BE2C (cell line): Measurements from ENCODE around the gene FRS3.

Source experiments
- DNase-seq: peaks from one replicate; pipeline ENCODE4 v3.0.0-alpha.2; 2020
- H3K27me3 ChIP-seq: fragments of 250-450 bp; sonication (Bioruptor Pico); 2 replicates; pipeline ENCODE4 v1.5.1; 2020; ENCODE audit warnings: mild to moderate bottlenecking
- H3K36me3 ChIP-seq: fragments of 250-450 bp; sonication (Bioruptor Pico); 2 replicates; pipeline ENCODE4 v1.5.1; 2020; ENCODE audit warnings: mild to moderate bottlenecking
- H3K4me1 ChIP-seq: fragments of 250-450 bp; sonication (Bioruptor Pico); 2 replicates; pipeline ENCODE4 v1.5.1; 2020
- H3K4me3 ChIP-seq: 2 replicates; pipeline ENCODE4 v1.5.1; 2011; ENCODE audit warnings: low read depth, low read length
- H3K9me3 ChIP-seq: fragments of 250-450 bp; sonication (Bioruptor Pico); 2 replicates; pipeline ENCODE4 v1.5.1; 2020
- CTCF ChIP-seq: IDR thresholded peaks from 2 replicates; pipeline ENCODE4 v1.5.1; 2012; ENCODE audit warnings: mild to moderate bottlenecking, low read depth, low read length

Gene FRS3

GRCh38 chr6:41732591-41733359 is 46.9 kb downstream of the FRS3 start:
- H3K4me1 ChIP-seq, result peaks cover 21% of the 10 kb centered on the region
- no peaks in the 10 kb centered on the region for H3K9me3 ChIP-seq
- H3K27me3 ChIP-seq, result no peaks in the 10 kb centered on the region
- H3K4me3 ChIP-seq, result peak overlapping the region; percentile 70
- peak; percentile 29 for DNase-seq
- TF ChIP-seq CTCF, result no peak
- H3K36me3 ChIP-seq, result no peaks in the 10 kb centered on the region

- no peaks in the 10 kb centered on the region for H3K36me3 ChIP-seq
- peaks cover 21% of the 10 kb centered on the region for H3K4me1 ChIP-seq
- no peak overlapping the region for H3K4me3 ChIP-seq
- DNase-seq, result no peak
- H3K27me3 ChIP-seq, result no peaks in the 10 kb centered on the region
- no peak for TF ChIP-seq CTCF
- no peaks in the 10 kb centered on the region for H3K9me3 ChIP-seq
Measured at GRCh38 chr6:41732149-41732548, 47.6 kb downstream of the FRS3 start.

GRCh38 chr6:41731561-41732086 is 48.1 kb downstream of the FRS3 start:
- Histone ChIP-seq H3K36me3 (no peaks in the 10 kb centered on the region), H3K4me3 (no peak overlapping the region), H3K27me3 (no peaks in the 10 kb centered on the region), H3K9me3 (no peaks in the 10 kb centered on the region), H3K4me1 (peaks cover 21% of the 10 kb centered on the region)
- no peak for DNase-seq
- TF ChIP-seq CTCF, result no peak

- no peak for DNase-seq
- H3K36me3 ChIP-seq, result no peaks in the 10 kb centered on the region
- H3K9me3 ChIP-seq, result no peaks in the 10 kb centered on the region
- TF ChIP-seq CTCF, result no peak
- H3K4me1 ChIP-seq, result peaks cover 19% of the 10 kb centered on the region
- no peak overlapping the region for H3K4me3 ChIP-seq
- H3K27me3 ChIP-seq, result no peaks in the 10 kb centered on the region
Measured at GRCh38 chr6:41730531-41731436, 48.9 kb downstream of the FRS3 start.

GRCh38 chr6:41729624-41730023 is 50.1 kb downstream of the FRS3 start:
- DNase-seq, result no peak
- peaks cover 24% of the 10 kb centered on the region for H3K4me1 ChIP-seq
- TF ChIP-seq CTCF, result no peak
- no peak overlapping the region for H3K4me3 ChIP-seq
- H3K27me3 ChIP-seq, result no peaks in the 10 kb centered on the region
- H3K9me3 ChIP-seq, result no peaks in the 10 kb centered on the region
- H3K36me3 ChIP-seq, result no peaks in the 10 kb centered on the region
